Neuron (in vitro differentiated cells): ENCODE results near the gene TOP3A.

ENCODE experiments used
- H2AFZ ChIP-seq: one replicate; pipeline ENCODE4 v1.6.1; 2013; ENCODE audit warnings: low read depth, mild to moderate bottlenecking, inconsistent platforms, low read length, moderate library complexity
- H3K27me3 ChIP-seq: one replicate; pipeline ENCODE4 v1.6.1; 2013; ENCODE audit warnings: low read length; ENCODE audit not compliant: insufficient read depth
- H3K36me3 ChIP-seq: one replicate; pipeline ENCODE4 v1.6.1; 2013; ENCODE audit warnings: low read length; ENCODE audit not compliant: insufficient read depth
- H3K4me1 ChIP-seq: one replicate; pipeline ENCODE4 v1.6.1; 2013; ENCODE audit warnings: low read length; ENCODE audit not compliant: insufficient read depth
- H3K4me3 ChIP-seq: 2 replicates; pipeline ENCODE4 v1.5.1; 2013; ENCODE audit warnings: mild to moderate bottlenecking, low read length, moderate library complexity
- H3K9me3 ChIP-seq: one replicate; pipeline ENCODE4 v1.6.1; 2013; ENCODE audit warnings: low read length

Gene TOP3A

DNA sequence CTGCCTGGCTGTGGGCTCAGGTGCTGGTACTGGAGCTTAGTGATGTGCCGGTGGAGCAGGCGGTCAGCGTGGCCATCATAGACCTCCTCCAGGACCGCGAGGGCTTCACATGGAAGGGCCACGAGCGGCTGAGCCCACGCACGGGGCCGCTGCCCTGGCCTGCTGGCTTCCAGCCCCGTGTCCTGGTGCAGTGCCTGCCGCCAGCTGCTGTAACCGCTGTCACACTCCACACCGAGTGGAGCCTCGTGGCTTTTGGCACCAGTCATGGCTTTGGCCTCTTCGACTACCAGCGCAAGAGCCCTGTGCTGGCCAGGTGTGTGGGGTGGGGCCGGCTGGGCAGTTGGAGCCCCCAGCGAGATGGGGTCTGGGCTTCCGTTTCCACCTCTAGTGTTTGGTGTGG lies 77.3 kb downstream of the TOP3A start:
- no peak overlapping the region for H2AFZ ChIP-seq
- no peaks in the 10 kb centered on the region for H3K9me3 ChIP-seq
- H3K4me3 ChIP-seq: no peak overlapping the region
- H3K4me1 ChIP-seq: no peaks in the 10 kb centered on the region
- H3K27me3 ChIP-seq: no peaks in the 10 kb centered on the region
- peaks cover 94% of the 10 kb centered on the region for H3K36me3 ChIP-seq

GRCh38 chr17:18236494-18236893 lies 78.3 kb downstream of the TOP3A start:
- H3K9me3 ChIP-seq: no peaks in the 10 kb centered on the region
- no peak overlapping the region for H3K4me3 ChIP-seq
- peaks cover 7% of the 10 kb centered on the region for H3K4me1 ChIP-seq
- H3K27me3 ChIP-seq: no peaks in the 10 kb centered on the region
- H2AFZ ChIP-seq: no peak overlapping the region
- H3K36me3 ChIP-seq: peaks cover 86% of the 10 kb centered on the region

DNA sequence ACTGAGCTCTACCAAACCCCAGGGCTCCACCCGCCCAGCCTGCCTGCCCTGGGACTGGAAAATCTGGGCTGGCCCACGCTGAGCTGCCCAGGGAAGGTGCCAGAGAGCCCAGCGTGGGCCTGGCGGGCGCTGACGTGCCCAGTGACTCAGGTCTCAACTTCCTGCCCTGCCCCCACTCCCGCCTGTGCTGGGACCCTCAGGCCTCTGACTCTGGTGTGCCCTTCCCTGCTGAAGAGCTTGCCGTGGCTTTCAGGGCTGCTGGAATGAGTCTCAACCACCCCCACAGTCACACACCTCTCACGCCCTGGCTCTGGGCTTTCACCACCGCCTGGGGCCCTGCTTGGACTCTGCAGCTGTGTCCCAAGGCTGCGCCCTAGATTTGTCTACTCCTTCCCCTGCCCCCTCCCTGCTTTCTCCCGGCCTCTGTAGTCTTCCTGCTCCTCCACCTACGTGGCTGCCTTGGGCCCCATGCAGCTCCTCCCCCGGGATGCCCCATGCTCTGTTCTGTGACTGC lies 79.0 kb downstream of the TOP3A start:
- Histone ChIP-seq H3K4me1 (peaks cover 14% of the 10 kb centered on the region), H3K4me3 (no peak overlapping the region), H3K9me3 (no peaks in the 10 kb centered on the region), H3K27me3 (no peaks in the 10 kb centered on the region), H2AFZ (no peak overlapping the region), H3K36me3 (peaks cover 79% of the 10 kb centered on the region)

- no peaks in the 10 kb centered on the region for H3K9me3 ChIP-seq
- H3K36me3 ChIP-seq: peaks cover 71% of the 10 kb centered on the region
- no peak overlapping the region for H3K4me3 ChIP-seq
- H3K27me3 ChIP-seq: no peaks in the 10 kb centered on the region
- H3K4me1 ChIP-seq: peaks cover 23% of the 10 kb centered on the region
- no peak overlapping the region for H2AFZ ChIP-seq
Measured at GRCh38 chr17:18234853-18235380, 79.9 kb downstream of the TOP3A start.

GRCh38 chr17:18233803-18234518 lies 80.8 kb downstream of the TOP3A start:
- no peak overlapping the region for H3K4me3 ChIP-seq
- peaks cover 32% of the 10 kb centered on the region for H3K4me1 ChIP-seq
- H3K9me3 ChIP-seq: no peaks in the 10 kb centered on the region
- no peaks in the 10 kb centered on the region for H3K27me3 ChIP-seq
- H2AFZ ChIP-seq: no peak overlapping the region
- peaks cover 61% of the 10 kb centered on the region for H3K36me3 ChIP-seq

GRCh38 chr17:18231164-18231563 lies 83.6 kb downstream of the TOP3A start:
- Histone ChIP-seq H3K9me3 (no peaks in the 10 kb centered on the region), H3K4me3 (no peak overlapping the region), H2AFZ (no peak overlapping the region), H3K36me3 (peaks cover 37% of the 10 kb centered on the region), H3K4me1 (peaks cover 54% of the 10 kb centered on the region), H3K27me3 (no peaks in the 10 kb centered on the region)

- Histone ChIP-seq H3K4me1 (peaks cover 54% of the 10 kb centered on the region), H3K36me3 (peaks cover 31% of the 10 kb centered on the region), H3K27me3 (no peaks in the 10 kb centered on the region), H3K9me3 (no peaks in the 10 kb centered on the region), H2AFZ (no peak overlapping the region), H3K4me3 (no peak overlapping the region)
Measured at GRCh38 chr17:18230288-18231141, 84.3 kb downstream of the TOP3A start.

DNA sequence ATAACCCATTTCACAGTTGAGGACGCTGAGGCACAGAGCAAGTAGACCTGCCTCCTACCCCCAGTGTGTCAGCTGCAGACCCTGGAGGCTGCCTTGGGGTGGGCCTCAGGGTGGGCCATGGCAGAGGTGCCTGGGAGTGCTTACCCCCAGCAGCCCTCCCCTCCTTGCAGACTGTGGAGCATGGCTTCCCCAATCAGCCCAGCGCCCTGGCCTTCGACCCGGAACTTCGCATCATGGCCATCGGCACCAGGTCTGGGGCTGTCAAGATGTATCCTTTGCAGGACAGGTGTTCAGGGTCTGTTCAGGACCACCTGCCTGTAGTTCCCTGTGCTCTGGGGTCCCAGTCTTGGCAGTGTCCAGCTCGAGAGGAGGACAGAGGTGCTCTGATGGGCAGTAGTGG lies 85.0 kb downstream of the TOP3A start:
- Histone ChIP-seq H3K27me3 (no peaks in the 10 kb centered on the region), H2AFZ (no peak overlapping the region), H3K4me3 (no peak overlapping the region), H3K4me1 (peaks cover 58% of the 10 kb centered on the region), H3K9me3 (no peaks in the 10 kb centered on the region), H3K36me3 (peaks cover 23% of the 10 kb centered on the region)

DNA sequence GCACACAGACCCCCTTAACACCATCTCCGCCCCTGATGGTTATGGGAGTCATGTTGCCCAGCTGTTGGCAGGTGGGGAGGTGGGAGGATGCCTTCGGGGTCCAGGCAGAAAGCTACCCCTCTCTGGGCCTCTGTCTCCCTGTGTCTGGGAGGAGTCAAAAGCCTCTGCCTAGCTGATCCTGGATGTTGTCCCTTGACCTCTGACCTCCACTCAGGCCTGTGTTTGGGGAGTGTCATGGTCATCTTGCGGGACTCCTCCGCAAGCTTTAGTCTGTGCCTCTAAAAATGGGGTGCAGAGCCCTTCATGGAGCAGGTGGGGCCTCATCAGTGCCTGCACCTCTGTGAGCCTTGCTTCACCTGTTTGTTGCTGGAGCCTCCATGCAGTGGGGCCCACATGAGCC lies 85.5 kb downstream of the TOP3A start:
- Histone ChIP-seq H2AFZ (no peak overlapping the region), H3K9me3 (no peaks in the 10 kb centered on the region), H3K36me3 (peaks cover 18% of the 10 kb centered on the region), H3K4me3 (no peak overlapping the region), H3K4me1 (peaks cover 59% of the 10 kb centered on the region), H3K27me3 (no peaks in the 10 kb centered on the region)

GRCh38 chr17:18228176-18228682 lies 86.6 kb downstream of the TOP3A start:
- H3K36me3 ChIP-seq: peaks cover 9% of the 10 kb centered on the region
- H2AFZ ChIP-seq: no peak overlapping the region
- H3K9me3 ChIP-seq: no peaks in the 10 kb centered on the region
- H3K27me3 ChIP-seq: no peaks in the 10 kb centered on the region
- no peak overlapping the region for H3K4me3 ChIP-seq
- H3K4me1 ChIP-seq: peaks cover 63% of the 10 kb centered on the region

GRCh38 chr17:18227635-18228034 lies 87.2 kb downstream of the TOP3A start:
- Histone ChIP-seq H3K9me3 (no peaks in the 10 kb centered on the region), H3K4me1 (peaks cover 63% of the 10 kb centered on the region), H2AFZ (no peak overlapping the region), H3K36me3 (peaks cover 4% of the 10 kb centered on the region), H3K27me3 (no peaks in the 10 kb centered on the region), H3K4me3 (no peak overlapping the region)

GRCh38 chr17:18226284-18226945 lies 88.4 kb downstream of the TOP3A start:
- peaks cover 55% of the 10 kb centered on the region for H3K4me1 ChIP-seq
- H3K4me3 ChIP-seq: peak overlapping the region; percentile 86
- no peaks in the 10 kb centered on the region for H3K36me3 ChIP-seq
- H3K9me3 ChIP-seq: no peaks in the 10 kb centered on the region
- no peaks in the 10 kb centered on the region for H3K27me3 ChIP-seq
- no peak overlapping the region for H2AFZ ChIP-seq
